HG03039 (cell line): Measurements from ENCODE around the gene PCNX3.

Experiments
- ATAC-seq: cut with Tn5 transposase; IDR thresholded peaks from one replicate; pipeline ENCODE4 v1.9.1; 2021; ENCODE audit warnings: mild to moderate bottlenecking, moderate library complexity; ENCODE audit not compliant: unreplicated experiment

The PCNX3 gene

DNA sequence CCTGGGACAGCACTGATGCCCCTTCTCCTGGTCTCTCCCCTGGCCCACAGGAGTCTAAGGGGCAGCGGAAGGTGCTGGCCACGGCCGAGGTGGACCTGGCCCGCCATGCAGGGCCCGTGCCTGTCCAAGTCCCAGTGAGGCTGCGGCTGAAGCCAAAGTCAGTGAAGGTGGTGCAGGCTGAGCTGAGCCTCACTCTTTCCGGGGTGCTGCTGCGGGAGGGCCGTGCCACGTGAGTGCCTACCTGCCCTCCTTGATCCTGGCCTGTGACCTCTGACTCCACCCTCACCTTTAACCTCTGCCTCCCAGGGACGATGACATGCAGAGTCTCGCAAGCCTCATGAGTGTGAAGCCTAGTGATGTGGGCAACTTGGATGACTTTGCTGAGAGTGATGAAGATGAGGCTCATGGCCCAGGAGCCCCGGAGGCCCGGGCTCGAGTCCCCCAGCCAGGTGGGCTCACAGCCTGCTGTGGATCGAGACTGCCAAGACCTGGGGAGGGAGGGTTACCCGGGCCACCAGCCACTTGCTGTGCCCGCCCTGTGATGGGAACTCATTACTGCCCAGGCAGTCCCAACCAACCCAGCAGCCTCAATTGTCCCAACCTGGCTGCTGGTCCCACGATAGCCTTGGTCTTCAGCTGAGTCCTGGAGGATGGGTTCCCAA lies 35.4 kb upstream of the PCNX3 start:
- no peak for ATAC-seq

DNA sequence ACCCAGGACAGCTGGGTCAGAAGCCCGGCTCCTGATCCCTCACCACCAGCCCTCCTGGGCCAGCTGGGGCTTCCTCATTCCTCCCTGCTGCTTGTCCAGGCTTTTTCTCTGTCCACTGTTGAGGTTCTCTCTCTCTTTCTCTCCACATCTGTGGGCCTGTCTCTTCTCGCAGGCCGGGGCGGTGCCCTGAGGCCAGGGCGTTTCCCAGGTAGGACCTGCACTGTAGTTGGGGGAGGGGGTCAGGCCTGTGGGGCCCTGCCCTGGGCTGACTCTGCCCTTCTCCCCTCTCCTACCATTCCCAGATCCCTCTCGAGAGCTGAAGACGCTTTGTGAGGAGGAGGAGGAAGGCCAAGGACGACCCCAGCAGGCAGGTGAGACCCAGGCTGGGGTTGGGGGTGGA lies 34.8 kb upstream of the PCNX3 start:
- no peak for ATAC-seq

DNA sequence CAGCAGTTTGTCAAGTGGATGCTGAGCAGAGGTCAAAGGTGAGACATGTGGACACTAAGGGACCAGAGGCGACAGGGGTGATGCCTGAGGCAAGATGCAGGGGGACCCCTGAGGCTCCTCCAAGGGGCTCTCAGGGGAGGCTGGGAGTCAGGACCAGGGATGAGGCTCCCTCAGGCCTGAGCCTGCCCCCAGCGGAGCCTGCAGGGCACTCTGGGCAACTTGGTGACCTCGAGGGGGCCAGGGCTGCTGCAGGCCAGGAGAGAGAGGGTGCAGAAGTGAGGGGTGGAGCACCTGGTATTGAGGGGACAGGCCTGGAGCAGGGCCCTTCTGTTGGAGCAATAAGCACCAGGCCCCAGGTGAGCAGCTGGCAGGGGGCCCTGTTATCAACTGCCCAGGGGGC lies 33.6 kb upstream of the PCNX3 start:
- ATAC-seq, result no peak

DNA sequence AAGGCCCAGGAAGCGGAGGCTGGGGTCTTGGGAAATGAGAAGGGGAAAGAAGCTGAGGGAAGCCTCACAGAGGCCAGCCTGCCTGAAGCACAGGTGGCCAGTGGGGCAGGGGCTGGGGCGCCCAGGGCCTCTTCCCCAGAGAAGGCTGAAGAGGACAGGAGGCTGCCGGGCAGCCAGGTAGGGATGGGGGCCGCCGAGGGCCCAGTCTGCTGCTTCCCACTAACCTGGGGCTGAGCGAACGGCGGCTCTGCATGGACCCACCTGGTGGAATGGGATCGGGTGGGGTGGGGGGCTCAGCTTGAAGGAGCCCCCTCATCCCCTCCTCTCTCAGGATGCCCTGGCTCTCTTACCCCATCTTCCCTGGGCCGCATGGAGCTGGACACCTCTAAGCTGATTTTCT lies 32.0 kb upstream of the PCNX3 start:
- ATAC-seq, result no peak

DNA sequence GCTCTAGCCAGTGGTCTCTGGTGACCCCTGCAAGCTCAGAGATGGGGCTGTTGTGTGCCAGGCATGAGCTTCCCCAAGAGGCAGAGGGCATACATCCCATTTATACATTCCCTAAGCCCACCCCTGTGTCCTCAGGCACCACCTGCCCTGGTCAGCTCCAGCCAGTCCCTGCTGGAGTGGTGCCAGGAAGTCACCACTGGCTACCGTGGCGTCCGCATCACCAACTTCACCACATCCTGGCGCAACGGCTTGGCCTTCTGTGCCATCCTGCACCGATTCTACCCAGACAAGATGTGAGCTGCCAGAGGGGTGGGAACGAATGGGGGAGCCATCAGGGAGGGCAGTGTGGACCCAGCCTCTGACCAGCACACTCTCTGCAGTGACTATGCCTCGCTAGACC lies 31.5 kb upstream of the PCNX3 start:
- ATAC-seq, result no peak

DNA sequence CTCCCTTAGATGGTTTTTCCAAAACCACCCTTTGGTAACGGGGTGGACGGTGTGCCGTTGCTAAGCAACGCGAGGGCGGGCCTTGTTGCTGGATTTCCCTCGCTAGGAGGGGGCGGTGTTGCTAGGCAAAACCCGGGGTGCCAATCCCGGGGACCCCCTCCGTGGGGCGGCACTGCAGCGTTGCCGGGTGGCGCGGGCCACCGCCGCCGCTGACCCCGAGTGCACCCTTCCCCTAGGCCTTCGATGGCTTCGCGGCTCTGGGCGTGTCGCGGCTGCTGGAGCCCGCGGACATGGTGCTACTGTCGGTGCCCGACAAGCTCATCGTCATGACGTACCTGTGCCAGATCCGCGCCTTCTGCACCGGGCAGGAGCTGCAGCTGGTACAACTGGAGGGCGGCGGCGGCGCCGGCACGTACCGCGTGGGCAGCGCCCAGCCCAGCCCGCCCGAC lies 30.8 kb upstream of the PCNX3 start:
- ATAC-seq, result no peak

DNA sequence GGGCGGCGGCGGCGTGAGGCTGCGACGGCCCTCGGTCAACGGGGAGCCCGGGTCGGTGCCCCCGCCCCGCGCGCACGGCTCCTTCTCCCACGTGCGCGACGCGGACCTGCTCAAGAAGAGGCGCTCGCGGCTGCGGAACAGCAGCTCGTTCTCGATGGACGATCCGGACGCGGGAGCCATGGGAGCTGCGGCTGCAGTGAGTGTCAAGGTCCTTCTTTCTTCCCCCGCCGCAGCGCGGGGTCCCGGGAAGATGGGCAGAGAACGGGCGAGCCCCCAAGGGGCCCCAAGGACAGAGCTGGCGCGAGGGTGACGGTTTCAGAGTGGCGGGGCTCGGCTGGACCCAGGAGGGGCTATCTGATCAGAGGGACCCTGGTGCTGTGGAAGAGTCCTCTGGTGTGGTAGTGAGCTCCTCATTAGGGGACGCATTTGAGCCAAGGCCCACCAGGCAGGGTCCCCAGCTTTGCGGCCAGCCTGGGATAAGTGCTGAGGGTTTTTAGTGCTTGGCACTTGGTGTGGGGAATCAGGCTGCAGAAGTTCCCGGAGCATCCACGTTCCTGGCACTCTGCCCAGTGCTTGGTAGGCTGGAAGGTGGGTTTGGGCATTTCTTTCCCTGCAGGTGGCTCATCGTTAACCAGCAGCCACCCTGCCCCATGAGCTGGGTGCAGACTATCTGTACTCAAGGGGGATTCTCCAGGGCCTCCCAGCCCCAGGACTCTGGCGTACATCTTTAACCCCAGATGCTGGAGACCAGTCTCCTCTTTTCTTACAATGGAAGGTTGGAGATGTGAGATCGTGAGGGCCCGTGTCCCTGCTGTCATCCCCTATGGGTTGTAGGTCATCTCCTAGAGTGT lies 30.0 kb upstream of the PCNX3 start:
- no peak for ATAC-seq

DNA sequence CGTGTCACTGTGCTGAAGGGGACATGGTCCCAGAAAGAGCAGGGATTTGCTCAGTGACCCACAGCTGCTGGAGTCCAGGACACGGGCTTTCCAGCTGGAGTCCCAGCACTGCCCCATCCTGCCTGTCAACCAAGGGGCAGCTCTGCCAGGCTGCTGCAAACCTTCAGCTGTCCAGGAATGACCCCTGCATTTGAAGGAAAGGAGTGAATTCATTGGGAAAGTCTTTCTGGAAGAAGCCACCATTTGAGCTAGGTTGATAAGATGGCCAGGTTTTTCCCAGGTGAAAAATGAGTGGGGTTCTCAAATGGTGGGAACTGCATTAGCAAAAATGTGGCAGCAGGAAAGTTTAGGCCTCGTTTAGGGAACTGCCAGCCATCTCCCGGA lies 29.3 kb upstream of the PCNX3 start:
- no peak for ATAC-seq

DNA sequence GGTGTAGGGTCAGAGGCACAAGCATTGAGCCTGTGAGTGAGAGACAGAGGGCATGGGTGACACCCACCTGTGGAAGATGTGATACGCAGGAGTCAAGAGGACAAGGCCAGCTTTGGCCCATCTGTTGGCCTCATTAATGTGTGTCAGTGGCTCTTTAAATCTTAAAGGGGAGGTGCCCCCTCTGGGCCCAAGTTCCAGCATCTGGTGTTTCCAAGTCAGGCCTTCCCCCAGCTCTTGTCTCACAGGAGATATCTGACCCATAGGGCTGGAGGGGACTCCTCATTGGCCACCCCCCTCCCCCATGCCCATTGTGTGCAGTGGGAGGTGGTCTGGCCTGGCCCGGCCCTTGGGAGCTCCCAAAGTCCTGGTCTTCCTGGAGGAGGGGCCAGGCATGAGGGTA lies 28.9 kb upstream of the PCNX3 start:
- ATAC-seq, result no peak

DNA sequence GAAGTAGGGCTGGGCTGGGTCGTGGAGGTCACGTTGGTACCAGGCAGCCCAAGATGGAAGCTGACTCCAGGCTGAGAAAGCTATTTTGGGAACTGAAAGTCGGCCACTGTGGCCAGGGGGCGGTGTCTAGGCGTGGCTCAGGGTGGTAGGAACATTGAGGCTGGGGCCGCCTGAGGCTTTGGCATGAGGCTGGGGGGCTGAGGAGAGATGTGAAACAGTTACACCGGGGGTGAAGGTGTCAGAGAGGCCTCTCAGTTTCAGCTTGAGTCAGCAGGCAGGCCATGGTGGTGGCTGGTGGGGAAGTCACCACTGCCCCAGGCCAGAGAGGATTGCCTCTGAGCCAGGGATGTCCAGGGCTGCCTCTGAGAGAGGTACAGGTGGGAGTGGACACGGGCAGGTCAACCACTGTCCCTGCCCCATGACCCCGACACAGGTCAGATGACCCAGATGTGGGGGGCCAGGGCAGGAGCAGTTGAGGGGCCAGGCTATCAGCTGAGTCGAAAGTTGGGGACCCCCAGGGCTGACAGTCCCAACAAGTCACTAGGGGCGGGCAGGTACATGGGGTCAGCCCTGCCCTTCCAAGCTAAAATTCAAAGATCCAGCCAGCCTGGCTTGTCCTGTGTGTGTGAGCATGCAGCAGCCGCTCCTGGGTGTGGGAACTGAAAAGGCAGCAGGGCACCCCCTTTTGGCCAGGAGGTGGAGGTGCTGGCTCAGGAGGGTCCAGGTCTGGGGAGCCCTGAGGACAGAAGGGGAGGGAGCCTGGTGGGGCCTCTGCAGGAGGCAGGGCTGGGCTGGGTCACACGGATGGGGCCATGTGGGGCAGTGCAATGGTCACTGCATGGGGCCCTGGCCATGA lies 27.1 kb upstream of the PCNX3 start:
- peak; percentile 50 for ATAC-seq

DNA sequence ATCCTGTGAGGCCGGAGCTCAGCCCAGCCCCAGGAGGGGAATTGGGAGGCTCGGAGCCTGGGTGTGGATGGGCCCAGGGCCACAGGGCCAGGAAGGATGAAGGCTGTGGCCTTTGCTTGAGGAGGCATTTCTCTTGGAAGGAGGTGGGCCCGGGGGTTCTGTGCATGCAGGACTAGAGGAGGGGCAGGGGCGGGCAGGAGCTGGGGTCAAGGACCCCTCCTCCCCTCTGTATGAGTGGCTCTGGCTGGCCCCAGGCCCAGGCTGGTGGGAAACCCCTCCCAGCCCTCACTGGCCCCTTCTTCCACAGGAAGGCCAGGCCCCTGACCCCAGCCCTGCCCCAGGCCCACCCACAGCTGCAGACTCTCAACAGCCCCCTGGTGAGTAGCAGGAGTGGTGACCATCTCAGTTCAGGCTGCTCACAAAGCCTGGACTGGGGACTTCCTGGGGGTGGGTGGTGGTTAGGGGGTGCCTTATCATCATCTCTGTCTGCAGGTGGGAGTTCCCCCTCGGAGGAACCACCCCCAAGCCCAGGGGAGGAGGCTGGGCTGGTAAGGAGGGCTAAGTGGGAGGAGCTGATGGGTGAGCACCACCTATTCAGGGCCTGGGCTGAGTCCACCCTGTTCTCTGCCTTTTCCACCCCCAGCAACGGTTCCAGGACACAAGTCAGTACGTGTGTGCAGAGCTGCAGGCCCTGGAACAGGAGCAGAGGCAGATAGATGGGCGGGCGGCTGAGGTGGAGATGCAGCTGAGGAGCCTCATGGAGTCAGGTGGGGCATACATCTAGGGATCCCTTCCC lies 25.9 kb upstream of the PCNX3 start:
- ATAC-seq, result no peak

DNA sequence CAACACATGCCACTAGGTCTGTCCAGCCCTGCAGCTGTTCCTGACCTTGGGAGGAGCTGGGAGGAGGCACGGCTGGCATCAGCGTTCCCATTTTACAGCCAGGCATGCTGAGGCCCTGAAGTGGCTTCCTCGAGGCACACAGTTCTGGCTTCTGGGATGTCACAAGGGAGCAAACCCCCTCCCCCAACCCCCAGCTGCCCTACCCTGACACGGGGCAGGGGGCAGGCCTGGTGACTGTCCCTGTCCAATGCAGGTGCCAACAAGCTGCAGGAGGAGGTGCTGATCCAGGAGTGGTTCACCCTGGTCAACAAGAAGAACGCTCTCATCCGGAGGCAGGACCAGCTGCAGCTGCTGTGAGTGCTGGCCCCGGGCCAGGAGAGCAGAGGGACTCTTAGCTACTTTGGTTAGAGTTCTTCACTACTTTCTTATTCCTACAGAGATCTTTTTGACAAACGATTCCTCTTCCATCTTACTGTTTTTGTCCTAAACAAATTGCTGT lies 25.3 kb upstream of the PCNX3 start:
- ATAC-seq, result no peak

DNA sequence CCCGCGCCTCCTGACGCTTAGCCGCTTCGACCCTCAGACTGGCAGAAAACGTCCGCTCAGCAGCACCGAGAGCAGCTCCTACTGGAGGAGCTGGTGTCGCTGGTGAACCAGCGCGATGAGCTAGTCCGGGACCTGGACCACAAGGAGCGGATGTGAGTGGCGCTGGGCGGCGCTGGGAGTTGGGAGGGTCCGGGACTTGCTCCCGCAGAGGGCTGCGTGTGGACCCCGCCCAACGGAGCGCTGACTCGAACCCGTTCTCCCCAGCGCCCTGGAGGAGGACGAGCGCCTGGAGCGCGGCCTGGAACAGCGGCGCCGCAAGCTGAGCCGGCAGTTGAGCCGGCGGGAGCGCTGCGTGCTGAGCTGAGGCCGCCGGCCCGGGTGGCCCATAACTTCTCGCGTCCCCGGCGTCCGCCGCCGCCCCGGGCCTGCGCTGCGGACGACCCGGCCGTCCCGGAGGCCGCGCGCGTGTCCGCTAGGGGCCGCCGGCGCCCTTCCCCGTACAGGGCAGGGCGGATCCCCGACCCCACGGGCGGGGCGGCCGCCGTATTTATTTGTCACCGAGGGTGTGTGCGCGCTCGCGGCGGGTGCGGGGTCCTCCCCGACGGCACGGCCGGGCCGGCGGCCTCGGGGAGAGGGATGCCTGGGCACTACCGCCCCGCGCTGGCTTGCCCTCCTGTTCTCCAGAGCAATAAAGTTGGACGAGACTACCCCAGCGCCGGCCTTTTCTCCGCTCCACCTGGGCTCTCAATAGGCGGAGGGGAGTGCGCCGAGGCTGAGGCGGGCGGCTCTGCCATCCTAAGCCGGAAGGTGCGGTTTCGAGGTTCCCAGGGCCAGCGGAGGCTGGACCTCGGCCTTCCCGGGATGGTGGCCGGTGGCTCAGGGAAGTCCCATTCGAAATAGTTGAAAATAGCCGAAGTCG lies 23.4 kb upstream of the PCNX3 start:
- ATAC-seq, result no peak

DNA sequence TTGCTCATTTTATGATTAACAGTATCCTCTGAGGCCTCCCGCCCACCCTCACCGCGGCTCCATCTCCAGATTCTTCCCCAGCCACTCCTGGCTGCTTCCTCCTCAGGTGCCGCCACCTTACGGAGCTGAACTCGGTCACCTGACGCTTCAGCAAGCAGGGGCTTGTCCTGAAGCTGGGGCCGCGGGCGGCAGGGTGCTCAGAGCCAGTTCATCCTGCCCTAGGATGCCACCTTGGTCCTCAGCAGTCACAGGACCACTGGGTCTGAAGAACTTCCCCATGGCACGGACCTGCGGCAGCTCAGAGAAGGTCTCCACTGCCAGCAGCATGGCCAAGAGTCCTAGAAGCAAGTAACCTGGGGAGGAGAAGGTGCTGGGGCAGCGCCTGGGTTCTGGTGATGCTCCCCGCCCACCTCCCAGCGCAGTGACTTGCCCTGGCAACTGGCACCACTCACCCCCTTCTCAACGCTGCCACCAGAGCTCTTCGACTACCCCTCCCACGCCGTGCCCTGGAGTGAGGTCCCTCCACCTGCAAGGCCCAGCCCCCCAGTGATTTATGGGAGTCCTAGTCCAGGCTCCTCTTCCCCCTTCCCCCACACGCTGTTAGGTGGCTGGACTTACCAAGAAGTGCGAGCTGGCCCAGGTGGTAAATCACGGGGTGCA lies 22.6 kb upstream of the PCNX3 start:
- ATAC-seq, result no peak

DNA sequence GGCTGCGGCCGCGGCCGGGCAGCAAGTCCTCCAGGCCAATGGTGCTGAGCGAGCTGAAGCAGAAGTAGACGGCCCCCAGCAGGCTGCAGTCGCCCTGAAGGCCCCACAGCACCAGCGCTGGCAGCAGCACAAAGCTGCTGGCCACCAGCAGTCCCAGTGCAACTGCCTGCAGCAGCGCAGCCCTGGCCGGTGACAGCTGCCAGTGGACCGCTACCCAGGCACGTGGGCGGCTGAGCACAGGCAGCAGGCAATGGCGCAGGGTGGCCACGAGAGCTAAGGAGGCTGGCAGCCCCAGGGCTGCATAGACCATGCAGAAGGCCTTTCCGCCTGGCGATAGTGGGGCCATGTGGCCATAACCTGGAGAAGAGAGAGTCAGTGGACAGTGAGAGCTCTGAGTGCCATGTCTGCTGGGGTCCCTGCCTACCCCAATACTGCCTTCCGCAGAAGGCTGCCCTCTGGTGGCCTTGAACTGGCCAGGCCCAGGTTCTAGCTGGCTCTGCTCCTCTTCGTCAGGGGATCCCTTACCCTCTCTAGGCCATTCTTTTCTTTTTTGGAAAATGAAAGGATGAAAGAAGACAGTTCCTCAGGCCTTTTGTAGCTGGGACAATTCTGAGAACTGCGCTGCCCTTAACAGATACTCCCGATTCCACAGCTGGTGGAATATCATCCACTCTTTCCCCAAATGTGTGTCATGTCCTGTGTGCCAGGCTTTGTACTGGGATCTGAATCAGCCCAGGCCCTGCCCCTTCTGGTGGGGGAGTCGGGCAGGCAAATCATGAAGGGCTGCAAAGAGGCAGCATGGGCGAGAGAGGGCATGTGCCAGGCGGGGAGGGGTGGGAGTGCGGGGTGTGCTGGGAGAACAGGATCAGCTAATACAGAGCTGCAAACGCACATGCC lies 21.8 kb upstream of the PCNX3 start:
- ATAC-seq, result no peak

DNA sequence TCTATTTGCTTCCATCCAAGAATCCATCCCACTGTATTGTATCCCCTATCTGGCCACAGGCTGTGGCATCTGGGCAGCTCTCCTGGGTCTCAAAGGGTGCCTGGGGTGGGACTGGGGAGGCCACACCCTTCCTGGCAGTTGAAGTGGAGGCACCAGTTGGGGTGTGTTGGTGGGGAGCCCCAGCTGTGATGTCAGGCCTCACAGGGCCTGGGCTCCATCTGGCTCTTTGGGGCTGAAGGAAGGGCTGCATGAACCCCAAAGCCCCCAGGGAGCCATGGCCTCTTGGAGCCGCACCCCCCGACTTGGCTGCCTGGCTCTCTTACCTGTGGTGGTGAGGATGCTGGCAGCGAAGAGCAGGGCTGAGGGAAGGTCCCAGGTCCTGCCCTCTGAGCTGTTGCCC lies 20.4 kb upstream of the PCNX3 start:
- ATAC-seq, result no peak

DNA sequence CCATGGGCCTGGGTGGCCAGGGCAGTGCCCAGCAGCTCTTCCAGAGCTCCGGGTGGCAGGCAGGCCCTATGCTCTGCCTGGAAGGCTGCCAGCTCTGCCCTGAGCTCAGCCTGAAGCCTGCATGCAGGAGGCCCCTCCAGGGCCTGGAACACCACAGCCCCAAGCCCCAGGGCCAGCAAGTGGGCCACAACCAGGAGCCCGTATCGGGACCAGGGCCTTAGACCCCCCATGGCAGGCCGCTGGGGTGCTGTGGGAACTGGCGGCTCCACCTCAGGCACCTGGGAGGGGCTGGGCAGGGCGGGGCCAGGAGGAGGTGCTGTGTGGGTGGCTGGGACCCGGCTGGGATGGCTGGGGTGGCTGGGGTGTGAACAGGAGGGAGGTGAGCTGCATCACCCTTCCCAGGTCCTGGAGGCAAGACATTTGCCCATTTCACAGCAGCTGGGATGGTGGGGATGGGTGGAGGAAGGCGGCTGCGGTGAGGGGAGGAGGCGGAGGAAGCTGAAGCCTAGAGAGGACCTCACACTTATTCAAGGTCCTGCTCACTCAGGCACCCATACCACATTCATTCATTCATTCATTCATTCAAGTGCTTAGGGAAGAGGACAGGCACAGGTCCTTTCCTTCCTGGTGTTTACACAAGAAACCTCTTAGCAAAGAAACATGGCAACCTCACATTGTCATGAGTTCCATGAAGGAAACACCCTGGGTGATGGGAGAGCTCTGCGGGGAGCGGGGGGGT lies 19.9 kb upstream of the PCNX3 start, which contains the start of gene KCNK7:
TSS of gene KCNK7 (minus strand) at position 258 of the 739 bp plus-strand sequence. CDS start at position 230, 28 bp downstream.
- ATAC-seq, result no peak
